Limb (tissue), 2 donors: Measurements from ENCODE around the gene MAOB.
A peak's percentile ranks its signal among the peaks of the same experiment; 100 is the strongest.
"Not testable (repeated sequence)": the region's sequence is repeated elsewhere in the genome, so short reads cannot be mapped to it uniquely, and the experiment has no call there.

Source experiments
- DNase-seq, 2 donors: peaks; one replicate each; pipeline ENCODE4 v3.0.0-alpha.2; 2016; ENCODE audit errors: extremely low spot score in 2 of 2

MAOB gene

GRCh38 chrX:43882294-43882681 is at the start of gene MAOB:
Gene MAOB (minus strand): TSS chrX:43882450. CDS start chrX:43882299, 151 bp downstream.
- peak in 1 of 2 donors; percentile 32 for DNase-seq

- DNase-seq = not testable (repeated sequence)
These were observed 39.8 kb upstream of the MAOB start for GRCh38 chrX:43922032-43922431.

- not testable (repeated sequence) for DNase-seq
These were observed 28.5 kb upstream of the MAOB start for GRCh38 chrX:43910772-43911171.

- DNase-seq = no peak
These were observed 27.8 kb upstream of the MAOB start for GRCh38 chrX:43910012-43910411.

DNA sequence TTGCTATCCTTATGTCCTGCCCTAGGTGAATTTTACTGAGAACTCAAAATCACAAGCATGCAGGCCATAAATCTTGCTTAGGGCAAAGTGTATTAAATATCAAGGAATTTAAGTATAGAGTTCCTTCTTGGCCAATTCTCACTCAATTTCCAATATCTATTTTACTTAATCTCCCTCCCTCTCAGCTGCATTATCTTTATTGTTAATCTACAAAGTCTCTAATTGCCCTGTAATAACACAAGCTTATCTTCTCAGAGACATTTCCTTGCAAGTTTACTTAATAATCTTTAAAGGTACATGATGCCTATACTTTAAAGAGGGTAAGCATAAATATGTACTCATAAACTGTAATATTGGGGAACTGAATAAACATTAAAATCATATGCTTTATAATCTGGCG is 26.9 kb upstream of the MAOB start:
- DNase-seq = no peak

- DNase-seq = no peak
These were observed 17.9 kb upstream of the MAOB start for GRCh38 chrX:43899878-43900815.

GRCh38 chrX:43898406-43899035 is 16.3 kb upstream of the MAOB start:
- no peak for DNase-seq

- DNase-seq = no peak
These were observed 15.0 kb upstream of the MAOB start for GRCh38 chrX:43897290-43897689.

DNA sequence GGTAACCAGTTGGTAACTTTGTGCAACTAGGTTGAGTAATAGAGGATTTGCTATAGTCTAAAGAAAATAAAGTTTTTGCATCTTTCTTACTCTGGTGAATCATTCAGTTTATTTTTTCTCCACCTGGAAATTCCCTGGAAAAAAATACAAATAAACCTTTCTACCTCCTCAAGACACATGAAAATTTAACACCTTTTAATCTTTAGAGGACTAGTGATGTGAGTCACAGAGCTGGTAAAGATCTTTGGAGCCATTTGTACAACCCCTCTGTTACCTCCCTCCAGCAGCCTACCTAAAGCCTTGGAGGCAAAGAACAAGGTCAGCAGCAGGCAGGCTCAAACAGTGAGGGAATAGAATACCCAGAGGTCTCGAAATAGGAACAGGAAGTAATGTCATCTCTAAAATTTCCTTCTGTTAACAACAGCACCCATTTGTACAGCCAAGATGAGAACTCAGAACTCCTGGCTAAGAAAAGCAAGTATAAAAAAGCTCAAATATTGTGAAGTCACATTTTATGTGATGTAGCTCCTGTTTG is 10.2 kb upstream of the MAOB start:
- DNase-seq = no peak

- no peak for DNase-seq
These were observed 3.4 kb upstream of the MAOB start for GRCh38 chrX:43885617-43886016.

DNA sequence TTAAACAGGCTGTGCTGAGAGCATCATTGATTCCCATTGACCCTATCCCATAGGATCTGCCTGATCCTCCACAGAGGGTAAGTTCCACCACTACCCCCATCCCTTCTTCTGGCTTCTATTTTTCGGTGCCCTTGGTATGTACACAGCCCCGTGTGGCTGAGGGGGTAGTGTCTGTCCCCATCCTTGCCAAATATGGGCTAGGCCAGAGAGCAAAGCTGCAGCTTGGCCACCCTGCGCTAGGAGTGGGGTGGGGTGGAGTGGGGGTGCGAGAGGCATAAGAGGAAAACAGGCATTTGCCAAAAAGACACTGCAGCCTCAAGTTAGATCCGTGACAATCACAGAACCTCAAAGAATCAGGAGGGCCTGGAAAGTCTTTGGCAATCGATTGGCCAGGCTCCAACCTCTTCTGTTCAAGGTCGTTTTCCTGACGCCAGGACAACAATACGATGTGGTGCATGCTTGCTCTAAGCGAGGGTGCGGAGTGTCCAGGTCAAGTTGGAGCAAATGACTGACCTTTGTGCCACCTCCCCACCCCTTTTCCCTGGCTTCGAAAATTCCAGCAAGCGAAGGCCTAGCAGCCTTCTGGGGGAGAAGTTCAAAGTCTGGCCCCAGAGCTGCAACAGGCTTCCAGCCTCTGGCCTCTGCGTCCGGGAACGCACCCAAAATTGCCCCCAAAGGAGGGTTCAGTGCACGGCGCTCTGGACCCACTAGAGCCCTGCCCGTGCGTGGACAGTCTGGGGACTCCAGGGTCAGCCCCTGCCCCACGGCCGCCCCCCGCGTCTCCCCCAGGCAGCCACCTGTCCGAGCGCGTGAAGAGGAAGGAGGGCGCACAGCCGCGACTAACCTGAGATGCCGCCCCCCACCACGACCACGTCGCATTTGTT is 598 bp downstream of the MAOB start:
- DNase-seq = no peak

DNA sequence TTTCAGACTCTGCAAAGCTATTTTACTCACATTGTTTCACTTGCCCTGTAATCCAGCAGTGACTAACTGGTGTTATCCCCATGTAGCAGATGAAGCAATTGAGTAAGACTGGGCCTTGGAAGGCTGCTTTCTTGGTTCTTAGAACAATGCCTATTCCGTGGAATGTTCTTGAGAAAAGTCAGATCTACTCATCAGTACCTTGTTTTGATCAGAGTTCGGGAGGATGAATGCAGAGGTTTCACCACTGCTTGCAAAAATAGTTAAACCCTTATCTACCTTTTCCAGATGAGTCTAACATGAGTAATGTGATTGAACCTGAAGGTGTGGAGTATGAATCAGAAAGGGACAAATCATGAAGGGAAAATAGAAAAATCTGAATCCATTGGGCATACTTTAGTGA is 1.8 kb downstream of the MAOB start:
- no peak for DNase-seq

DNA sequence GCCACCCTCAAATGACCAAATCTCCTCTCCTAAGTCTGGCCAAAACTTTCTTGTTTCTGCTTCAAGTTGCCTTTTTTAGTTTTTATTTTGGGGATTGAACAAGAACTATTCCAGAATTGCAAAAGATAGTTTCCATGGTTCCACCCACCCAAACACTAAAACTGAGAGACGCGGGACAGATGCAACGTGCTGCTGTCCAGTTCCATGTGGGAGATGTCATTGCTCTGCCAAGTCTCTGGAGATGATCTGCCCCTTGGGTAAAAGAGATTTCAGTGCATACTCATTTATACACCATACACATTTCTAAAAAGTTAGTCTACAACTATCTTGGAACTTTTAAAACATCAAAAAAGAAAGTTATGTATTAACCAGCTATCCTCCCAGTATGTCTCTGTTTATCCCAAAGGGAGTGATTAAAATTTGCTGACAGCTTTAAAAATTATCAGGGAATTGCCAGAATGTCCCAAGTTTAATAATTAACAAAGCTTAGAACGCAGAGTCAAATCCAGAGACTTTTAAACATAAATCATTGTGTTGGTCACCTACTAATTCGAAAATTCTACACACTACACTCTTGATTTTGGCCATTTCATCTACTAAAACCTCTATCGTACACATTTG is 3.2 kb downstream of the MAOB start:
- DNase-seq = no peak

DNA sequence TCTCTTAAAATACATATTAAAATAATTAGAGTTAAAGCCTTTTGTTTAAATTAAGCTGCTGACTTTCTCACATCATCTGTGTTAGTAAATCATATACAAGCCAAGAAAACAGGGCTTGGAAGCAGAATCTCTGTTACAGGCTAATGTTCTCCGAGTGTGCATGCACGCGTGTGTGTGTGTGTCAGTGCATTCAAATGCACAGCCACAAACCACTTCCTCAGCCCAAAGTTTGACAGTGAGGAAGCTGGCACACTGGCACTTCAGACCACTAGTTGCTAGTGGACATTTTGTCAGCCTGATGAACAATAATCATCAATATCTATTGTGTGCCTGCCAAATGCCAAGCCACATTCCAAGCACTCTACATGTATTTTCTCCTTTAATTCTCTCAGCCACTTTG is 5.6 kb downstream of the MAOB start:
- no peak for DNase-seq

GRCh38 chrX:43870758-43871419 is 11.4 kb downstream of the MAOB start:
- no peak for DNase-seq

GRCh38 chrX:43870011-43870410 is 12.2 kb downstream of the MAOB start:
- no peak for DNase-seq

GRCh38 chrX:43868791-43869190 is 13.5 kb downstream of the MAOB start:
- no peak for DNase-seq

- DNase-seq = no peak
These were observed 15.8 kb downstream of the MAOB start for GRCh38 chrX:43866423-43866822.

DNA sequence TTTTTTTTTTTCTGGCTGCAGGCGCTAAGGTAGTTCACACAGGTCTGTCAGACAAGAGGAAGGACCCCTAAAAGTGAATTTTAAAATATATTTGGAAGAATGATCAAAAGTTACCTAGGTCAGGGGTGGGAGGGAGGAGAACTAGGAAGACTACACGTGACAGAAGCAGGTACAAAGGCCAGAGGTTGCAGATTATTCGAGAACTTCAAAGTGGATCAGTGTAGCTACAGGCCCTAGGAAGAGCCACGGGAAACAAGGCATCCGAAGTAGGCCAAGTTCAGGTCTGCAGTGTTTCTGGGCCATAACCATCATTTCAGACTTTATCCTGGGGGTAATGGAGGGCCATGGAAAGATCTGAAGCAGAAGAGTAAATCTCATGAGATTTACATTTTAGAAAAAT is 16.5 kb downstream of the MAOB start:
- DNase-seq = no peak

DNA sequence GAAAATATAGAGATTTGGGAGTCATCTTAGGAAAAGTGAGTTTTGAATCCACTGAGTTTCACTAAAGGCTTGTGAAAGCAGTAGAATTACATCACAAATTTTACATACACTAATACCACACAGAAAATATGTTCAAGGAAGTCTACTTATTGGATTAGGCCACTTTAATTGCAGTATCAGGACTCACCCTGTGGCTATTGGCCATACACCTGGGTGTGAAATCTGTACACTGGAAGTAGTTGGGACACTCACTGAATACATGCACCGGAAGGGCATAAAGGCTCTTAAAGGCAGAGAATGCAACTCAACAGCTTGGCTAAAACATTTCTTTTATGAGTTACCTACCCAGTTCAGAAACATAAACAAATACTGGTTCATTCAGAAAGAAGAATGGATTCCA is 19.8 kb downstream of the MAOB start:
- DNase-seq = no peak

DNA sequence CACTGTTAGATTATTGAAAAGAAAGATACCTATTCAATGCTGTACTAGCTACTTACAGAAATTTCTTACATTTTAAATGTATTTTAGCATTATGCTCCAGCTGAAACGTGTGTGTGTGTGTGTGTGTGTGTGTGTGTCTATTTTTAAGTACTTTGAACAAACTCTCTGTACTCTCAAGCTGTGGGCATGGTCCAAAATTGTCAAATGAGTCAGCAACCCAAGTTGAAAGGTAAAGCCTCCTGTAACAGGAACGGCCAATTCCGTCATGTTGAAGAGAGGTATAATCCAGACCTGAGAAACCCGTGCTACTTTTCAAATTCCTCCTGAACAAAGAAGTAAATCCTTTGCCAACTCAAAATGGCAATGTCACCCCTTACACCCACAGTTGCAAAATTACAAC is 20.5 kb downstream of the MAOB start:
- DNase-seq = no peak
